Body of pancreas (tissue), 4 donors: ENCODE results near the gene SBK2. TPM values are rescaled to one million over a fixed set of nuclear protein-coding genes. Genes with fewer than 3 reads are reported as not detected.
A peak's percentile ranks its signal among the peaks of the same experiment; 100 is the strongest.

ENCODE experiments used
- ATAC-seq: fragments of 150-250 bp; one replicate; pipeline ENCODE4 v1.9.1; 2016
- DNase-seq, 4 donors: peaks; one replicate each; pipeline ENCODE4 v3.0.0-alpha.2; 2019
- H3K27ac ChIP-seq, 4 donors: fragments of 200-600 bp; sonication (generic); 1 replicate in 3 of 4; 2 replicates in 1 of 4; pipeline versions ENCODE4 v1.5.1 to v1.6.1; 2016 to 2019; ENCODE audit warnings: mild to moderate bottlenecking in 1 of 4, mixed read lengths in 1 of 4, moderate library complexity in 1 of 4
- H3K27me3 ChIP-seq, 2 donors: fragments of 200-600 bp; sonication (generic); one replicate each; pipeline ENCODE4 v1.6.0; 2016; ENCODE audit warnings: mild to moderate bottlenecking in 1 of 2
- H3K36me3 ChIP-seq, 2 donors: fragments of 200-600 bp; sonication (generic); replicated peaks in 1 of 2; 2 replicates each; pipeline ENCODE4 v1.5.1; 2016; ENCODE audit warnings: low read depth in 2 of 2; ENCODE audit not compliant: insufficient read depth in 1 of 2
- H3K4me1 ChIP-seq: fragments of 200-600 bp; sonication (generic); one replicate; pipeline ENCODE4 v1.6.0; 2016
- H3K4me3 ChIP-seq, 2 donors: fragments of 200-600 bp; sonication (generic); 1 replicate in 1 of 2; 2 replicates in 1 of 2; pipeline ENCODE4 v1.5.1; 2016 to 2019
- H3K9me3 ChIP-seq, 3 donors: fragments of 200-600 bp; sonication (generic); 1 replicate in 2 of 3; 2 replicates in 1 of 3; pipeline ENCODE4 v1.5.1; 2016
- CTCF ChIP-seq, 7 experiments: fragments of 450-650 bp in 4 of 7; fragments of 200-600 bp in 3 of 7; sonication (generic) in 3 of 7; IDR thresholded peaks; one replicate each; pipeline ENCODE4 v1.5.1; 2016 to 2019; ENCODE audit warnings: antibody characterized with exemption in 7 of 7
- POLR2A ChIP-seq, 3 donors: fragments of 450-650 bp; IDR thresholded peaks; one replicate each; pipeline ENCODE4 v1.6.1; 2016; ENCODE audit warnings: antibody characterized with exemption in 3 of 3, mild to moderate bottlenecking in 2 of 3
- WGBS, 2 donors: methylation state at CpG; one replicate each; pipeline ENCODE4 v1.1.5; 2017; 5-methylcytosine and 5-hydroxymethylcytosine counted together
- intact Hi-C: fragments of 100-400 bp; cut with DNase I; formaldehyde crosslinking; loops from one replicate; pipeline ENCODE4 v1.15.1; 2023
- total RNA-seq, 2 donors: library from RNA; depleted of rRNA; stranded (reverse); fragments of >200 nt; gene quantifications; one replicate each; pipeline ENCODE4 v1.1.0, GENCODE V29; 2016

The SBK2 gene
- total RNA-seq, 2 donors from 2014 or later, result not detected

GRCh38 chr19:55482156-55482961, 54.6 kb downstream of the SBK2 start:
- Histone ChIP-seq H3K9me3 (no peaks in the 10 kb centered on the region), H3K27ac (no peak overlapping the region), H3K4me1 (peaks cover 70% of the 10 kb centered on the region), H3K27me3 (no peaks in the 10 kb centered on the region), H3K4me3 (no peak overlapping the region), H3K36me3 (no peaks in the 10 kb centered on the region)
- 89 to 100% methylated on average over 6 to 48 of the region's 83 CpGs for WGBS, 2 donors
- DNase-seq (no peak), ATAC-seq (no peak)
- intact Hi-C loops, result no loop called here
- TF ChIP-seq POLR2A (IDR thresholded peaks at IDR 0.05), result no peak
- TF ChIP-seq CTCF (IDR thresholded peaks at IDR 0.05), result no peak

DNA sequence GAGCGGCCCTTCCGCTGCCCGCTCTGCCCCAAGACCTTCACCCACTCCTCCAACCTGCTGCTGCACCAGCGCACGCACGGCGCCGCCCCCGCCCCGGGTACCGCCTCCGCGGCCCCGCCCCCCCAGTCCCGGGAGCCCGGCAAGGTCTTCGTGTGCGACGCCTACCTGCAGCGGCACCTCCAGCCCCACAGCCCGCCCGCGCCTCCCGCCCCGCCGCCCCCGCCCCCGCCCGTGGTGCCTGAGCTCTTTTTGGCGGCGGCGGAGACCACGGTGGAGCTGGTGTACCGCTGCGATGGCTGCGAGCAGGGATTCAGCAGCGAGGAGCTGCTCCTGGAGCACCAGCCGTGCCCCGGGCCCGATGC, 55.2 kb downstream of the SBK2 start:
- Histone ChIP-seq H3K27me3 (no peaks in the 10 kb centered on the region), H3K4me1 (peaks cover 69% of the 10 kb centered on the region), H3K9me3 (no peaks in the 10 kb centered on the region), H3K27ac (no peak overlapping the region), H3K36me3 (no peaks in the 10 kb centered on the region), H3K4me3 (no peak overlapping the region)
- DNase-seq (no peak), ATAC-seq (no peak)
- intact Hi-C loops, result no loop called here
- WGBS, 2 donors, result 79 to 80% methylated on average over 1 to 25 of the region's 40 CpGs
- TF ChIP-seq CTCF (IDR thresholded peaks at IDR 0.05) (no peak), POLR2A (IDR thresholded peaks at IDR 0.05) (no peak)

DNA sequence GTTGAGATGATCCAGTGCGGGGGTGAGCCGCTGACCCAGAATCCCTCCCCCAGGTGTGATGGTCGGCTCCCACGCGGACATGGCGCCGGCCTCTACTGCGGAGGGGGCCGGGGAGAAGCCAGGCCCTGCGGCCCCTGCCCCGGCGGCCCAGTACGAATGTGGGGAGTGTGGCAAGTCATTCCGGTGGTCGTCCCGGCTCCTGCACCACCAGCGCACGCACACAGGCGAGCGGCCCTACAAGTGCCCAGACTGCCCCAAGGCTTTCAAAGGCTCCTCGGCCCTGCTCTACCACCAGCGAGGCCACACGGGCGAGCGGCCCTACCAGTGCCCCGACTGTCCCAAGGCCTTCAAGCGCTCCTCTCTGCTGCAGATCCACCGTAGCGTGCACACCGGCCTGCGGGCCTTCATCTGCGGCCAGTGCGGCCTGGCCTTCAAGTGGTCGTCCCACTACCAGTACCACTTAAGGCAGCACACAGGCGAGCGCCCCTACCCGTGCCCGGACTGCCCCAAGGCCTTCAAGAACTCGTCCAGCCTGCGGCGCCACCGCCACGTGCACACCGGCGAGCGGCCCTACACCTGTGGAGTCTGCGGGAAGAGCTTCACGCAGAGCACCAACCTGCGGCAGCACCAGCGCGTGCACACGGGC, 55.7 kb downstream of the SBK2 start:
- Histone ChIP-seq H3K36me3 (no peaks in the 10 kb centered on the region), H3K27ac (no peak overlapping the region), H3K27me3 (no peaks in the 10 kb centered on the region), H3K4me1 (peaks cover 64% of the 10 kb centered on the region), H3K9me3 (no peaks in the 10 kb centered on the region), H3K4me3 (no peak overlapping the region)
- TF ChIP-seq POLR2A (IDR thresholded peaks at IDR 0.05) (no peak), CTCF (IDR thresholded peaks at IDR 0.05) (no peak)
- WGBS, 2 donors, result 93% methylated on average over 26 to 45 of the region's 52 CpGs
- ATAC-seq (no peak), DNase-seq (no peak)
- intact Hi-C loops, result no loop called here

DNA sequence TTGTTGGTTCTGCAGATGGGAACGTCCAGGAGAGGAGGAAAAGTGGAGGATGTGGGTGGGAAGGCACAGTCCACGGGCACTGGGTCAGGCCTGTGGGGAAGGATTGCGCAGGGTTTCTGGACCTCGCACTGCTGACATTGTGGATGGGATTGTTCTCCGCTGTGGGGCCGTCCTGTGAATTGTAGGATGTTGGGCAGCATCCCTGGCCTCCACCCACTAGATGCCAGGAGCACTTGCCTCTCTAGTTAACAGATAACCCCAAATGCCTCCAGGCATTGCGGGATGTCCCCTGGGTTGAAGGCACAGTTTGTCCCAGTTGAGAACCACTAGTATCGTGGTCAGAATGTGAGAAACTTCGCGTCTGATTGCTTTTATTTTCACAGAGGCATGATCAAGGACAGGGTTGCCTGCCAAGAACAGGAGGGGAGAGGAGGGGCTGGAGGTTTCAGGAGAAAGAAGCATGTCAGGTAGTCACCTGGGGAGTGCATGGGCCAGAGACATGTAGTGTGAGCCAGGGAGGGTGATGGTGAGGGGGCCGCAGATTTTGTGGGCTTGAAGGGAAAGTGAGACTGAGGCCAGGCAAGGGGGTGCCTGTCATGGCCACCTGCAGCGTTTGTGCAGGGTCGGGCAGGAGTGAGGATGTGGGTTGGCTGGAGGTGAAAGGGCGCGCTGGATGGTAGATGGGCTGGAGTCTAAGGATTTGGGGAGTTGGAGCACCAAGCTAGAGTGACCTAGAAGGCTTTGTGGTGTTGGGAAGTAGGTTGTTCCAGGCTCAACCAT, 57.3 kb downstream of the SBK2 start:
- Histone ChIP-seq H3K27ac (peak overlapping the region; percentile 60 to 76 (median 73)), H3K4me3 (no peak overlapping the region), H3K36me3 (no peaks in the 10 kb centered on the region), H3K9me3 (no peaks in the 10 kb centered on the region), H3K4me1 (peaks cover 56% of the 10 kb centered on the region), H3K27me3 (no peaks in the 10 kb centered on the region)
- ATAC-seq, result peak; percentile 28
- intact Hi-C loops, result no loop called here
- WGBS, 2 donors, result 36 to 41% methylated on average over 14 to 15 of the region's 15 CpGs
- TF ChIP-seq CTCF (IDR thresholded peaks at IDR 0.05) (no peak), POLR2A (IDR thresholded peaks at IDR 0.05) (no peak)
- DNase-seq, result peak; percentile 59 to 82 (median 74)
